Measurements from ENCODE around the gene ALS2CL. TPM values are rescaled to one million over a fixed set of nuclear protein-coding genes. Genes with fewer than 3 reads are reported as not detected.

ALS2CL gene
- total and polyA plus RNA-seq, 2 donors (not counting 3 experiments of a cell fraction or from before 2014, with no cell fraction given), result 7.8 to 10.1 TPM

- DNase-seq (ENCODE audit: low read depth, low spot score) (no peak), FAIRE-seq (no peak)
- Histone ChIP-seq H3K9me1 (replicated peaks; ENCODE audit: control insufficient read depth, extremely low read depth, insufficient read depth, low read length) (no peaks in the 10 kb centered on the region), H3K27me3 (ENCODE audit: control insufficient read depth in 2 of 2, insufficient read depth in 2 of 2, low read length in 2 of 2) (peaks cover 6 to 10% of the 10 kb centered on the region in 2 experiments), H3K4me2 (ENCODE audit: insufficient read depth, low read length) (no peak overlapping the region), H3K9ac (replicated peaks; ENCODE audit: extremely low read depth, insufficient read depth, low read length) (no peak overlapping the region), H3K9me3 (replicated peaks; ENCODE audit: control insufficient read depth, insufficient read depth, low read length) (no peaks in the 10 kb centered on the region), H3K4me3 (replicated peaks in 1 of 3; ENCODE audit: insufficient read depth in 1 of 3, low read depth in 1 of 3, low read length in 3 of 3) (no peak overlapping the region), H2AFZ (ENCODE audit: low read depth, low read length) (no peak overlapping the region), H3K27ac (ENCODE audit: insufficient read depth, low read depth, low read length) (no peak overlapping the region), H3K36me3 (ENCODE audit: control insufficient read depth in 2 of 2, extremely low read depth in 1 of 2, insufficient read depth in 2 of 2, low read length in 2 of 2) (no peaks in the 10 kb centered on the region), H4K20me1 (replicated peaks; ENCODE audit: control insufficient read depth, extremely low read depth, insufficient read depth, low read length) (no peaks in the 10 kb centered on the region), H3K79me2 (ENCODE audit: control insufficient read depth, insufficient read depth, low read length) (no peaks in the 10 kb centered on the region), H3K4me1 (ENCODE audit: control insufficient read depth, extremely low read depth, insufficient read depth, low read length) (peaks cover 9% of the 10 kb centered on the region)
- no TSS peak for BruUV-seq (replicated peaks)
- ChIA-PET POLR2A (no interaction called here), CTCF (interaction anchor here (2.2 kb wide), 1 partner anchor 137 kb away, joined by 15 read pairs; no protein-coding TSS in a partner anchor)
- intact Hi-C loops (cut with micrococcal nuclease) (no loop called here), dilution Hi-C loops (cut with MboI; ENCODE audit: extremely low pct_ligation_motif_present, low sequenced_read_pairs) (no loop called here)
- TF ChIP-seq MYC (IDR thresholded peaks at IDR 0.05; ENCODE audit: low read depth, low read length) (no peak), GATA2 (IDR thresholded peaks at IDR 0.05; ENCODE audit: insufficient read depth, insufficient read length, low read depth, low read length) (no peak), EZH2 (IDR thresholded peaks at IDR 0.05; ENCODE audit: borderline replicate concordance, low read depth, low read length, severe bottlenecking) (no peak), POLR2A (IDR thresholded peaks at IDR 0.05; ENCODE audit: low read depth, low read length) (no peak), JUN (IDR thresholded peaks at IDR 0.05; ENCODE audit: borderline replicate concordance, insufficient read depth, insufficient read length, low read depth) (no peak), POLR2AphosphoS5 (IDR thresholded peaks at IDR 0.05; ENCODE audit: insufficient read depth, low read depth, low read length) (no peak), FOS (IDR thresholded peaks at IDR 0.05; ENCODE audit: borderline replicate concordance, insufficient read depth, low read length) (no peak), MAX (IDR thresholded peaks at IDR 0.05; ENCODE audit: insufficient read depth, insufficient read length) (no peak)
- TF ChIP-seq, protein P1, sequence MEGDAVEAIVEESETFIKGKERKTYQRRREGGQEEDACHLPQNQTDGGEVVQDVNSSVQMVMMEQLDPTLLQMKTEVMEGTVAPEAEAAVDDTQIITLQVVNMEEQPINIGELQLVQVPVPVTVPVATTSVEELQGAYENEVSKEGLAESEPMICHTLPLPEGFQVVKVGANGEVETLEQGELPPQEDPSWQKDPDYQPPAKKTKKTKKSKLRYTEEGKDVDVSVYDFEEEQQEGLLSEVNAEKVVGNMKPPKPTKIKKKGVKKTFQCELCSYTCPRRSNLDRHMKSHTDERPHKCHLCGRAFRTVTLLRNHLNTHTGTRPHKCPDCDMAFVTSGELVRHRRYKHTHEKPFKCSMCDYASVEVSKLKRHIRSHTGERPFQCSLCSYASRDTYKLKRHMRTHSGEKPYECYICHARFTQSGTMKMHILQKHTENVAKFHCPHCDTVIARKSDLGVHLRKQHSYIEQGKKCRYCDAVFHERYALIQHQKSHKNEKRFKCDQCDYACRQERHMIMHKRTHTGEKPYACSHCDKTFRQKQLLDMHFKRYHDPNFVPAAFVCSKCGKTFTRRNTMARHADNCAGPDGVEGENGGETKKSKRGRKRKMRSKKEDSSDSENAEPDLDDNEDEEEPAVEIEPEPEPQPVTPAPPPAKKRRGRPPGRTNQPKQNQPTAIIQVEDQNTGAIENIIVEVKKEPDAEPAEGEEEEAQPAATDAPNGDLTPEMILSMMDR (IDR thresholded peaks at IDR 0.05; ENCODE audit: extremely low read depth in 1 of 2, insufficient read depth in 1 of 2, low read depth in 1 of 2, low read length in 2 of 2), result no peak
Observed at GRCh38 chr3:46626039-46626438, 67.4 kb downstream of the ALS2CL start.

Data from endothelial cell of umbilical vein (primary cell).